ENCODE results near the gene JCAD.

DNA sequence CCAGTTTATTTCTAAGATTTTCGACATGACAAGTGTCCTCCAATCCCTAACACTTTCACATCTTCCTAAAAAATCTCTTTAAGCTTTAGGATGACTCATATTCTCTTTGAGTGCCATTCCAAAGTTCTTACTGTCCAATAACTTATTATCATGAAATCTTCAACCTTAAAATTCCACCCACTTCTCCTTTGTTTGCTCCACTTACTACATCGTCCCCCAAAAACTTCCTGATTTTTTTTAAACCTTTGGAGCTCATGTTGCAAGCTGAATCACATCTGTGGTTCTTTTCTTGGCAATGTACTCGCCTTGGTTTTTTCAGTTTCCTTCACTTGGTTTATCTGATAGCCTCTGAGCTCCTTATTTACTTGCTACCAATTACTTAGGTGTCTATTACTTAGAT lies 39.2 kb upstream of the JCAD start:
- TF ChIP-seq, protein P1, sequence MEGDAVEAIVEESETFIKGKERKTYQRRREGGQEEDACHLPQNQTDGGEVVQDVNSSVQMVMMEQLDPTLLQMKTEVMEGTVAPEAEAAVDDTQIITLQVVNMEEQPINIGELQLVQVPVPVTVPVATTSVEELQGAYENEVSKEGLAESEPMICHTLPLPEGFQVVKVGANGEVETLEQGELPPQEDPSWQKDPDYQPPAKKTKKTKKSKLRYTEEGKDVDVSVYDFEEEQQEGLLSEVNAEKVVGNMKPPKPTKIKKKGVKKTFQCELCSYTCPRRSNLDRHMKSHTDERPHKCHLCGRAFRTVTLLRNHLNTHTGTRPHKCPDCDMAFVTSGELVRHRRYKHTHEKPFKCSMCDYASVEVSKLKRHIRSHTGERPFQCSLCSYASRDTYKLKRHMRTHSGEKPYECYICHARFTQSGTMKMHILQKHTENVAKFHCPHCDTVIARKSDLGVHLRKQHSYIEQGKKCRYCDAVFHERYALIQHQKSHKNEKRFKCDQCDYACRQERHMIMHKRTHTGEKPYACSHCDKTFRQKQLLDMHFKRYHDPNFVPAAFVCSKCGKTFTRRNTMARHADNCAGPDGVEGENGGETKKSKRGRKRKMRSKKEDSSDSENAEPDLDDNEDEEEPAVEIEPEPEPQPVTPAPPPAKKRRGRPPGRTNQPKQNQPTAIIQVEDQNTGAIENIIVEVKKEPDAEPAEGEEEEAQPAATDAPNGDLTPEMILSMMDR (IDR thresholded peaks at IDR 0.05) = no peak
- TF ChIP-seq POLR2A (IDR thresholded peaks at IDR 0.05) = no peak

Data from adrenal gland (tissue), 5 donors.